OCI-M2 (cell line): ENCODE data around the gene MCM6.

Experiments
- DNase-seq: peaks from one replicate; lab custom pipeline; 2025; ENCODE audit not compliant: unreplicated experiment; lab: John Stamatoyannopoulos, UW

The MCM6 gene

DNA sequence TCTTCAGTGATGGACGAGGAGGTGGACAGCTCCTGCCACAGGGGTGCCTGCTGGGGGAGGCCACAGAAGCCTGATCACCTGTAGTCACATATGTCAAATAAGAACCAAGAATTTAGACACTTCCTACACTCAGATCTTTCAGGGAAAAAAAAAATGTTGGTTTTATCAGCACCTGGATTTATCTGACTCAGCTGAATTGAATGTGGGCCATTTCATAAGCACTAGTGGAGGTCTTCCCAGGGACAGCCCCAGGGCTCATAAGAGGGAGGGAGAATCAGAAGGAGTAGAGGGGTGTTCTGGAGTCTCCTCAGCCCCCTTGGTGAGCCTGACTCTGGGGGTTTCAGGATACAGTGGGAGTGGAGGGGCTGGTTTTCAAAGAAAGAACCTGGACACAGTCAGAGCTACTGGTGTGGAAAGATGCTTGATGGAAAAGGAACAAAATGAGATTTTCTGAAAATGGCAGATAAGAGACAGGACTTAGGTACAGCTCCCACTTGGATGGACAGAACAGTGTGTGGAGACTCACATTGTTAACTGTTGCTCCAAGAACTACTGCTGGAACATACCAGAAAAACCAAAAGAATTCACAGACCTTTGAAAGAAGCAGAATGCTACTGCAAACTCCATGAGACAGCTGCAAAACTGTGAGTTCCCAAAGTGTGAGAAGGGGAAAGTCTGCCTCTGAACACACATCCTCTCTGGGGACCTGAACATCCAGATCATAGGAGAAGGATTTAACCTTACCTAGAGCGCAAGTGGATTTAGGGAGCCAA lies 84.6 kb downstream of the MCM6 start:
- DNase-seq, result no peak

DNA sequence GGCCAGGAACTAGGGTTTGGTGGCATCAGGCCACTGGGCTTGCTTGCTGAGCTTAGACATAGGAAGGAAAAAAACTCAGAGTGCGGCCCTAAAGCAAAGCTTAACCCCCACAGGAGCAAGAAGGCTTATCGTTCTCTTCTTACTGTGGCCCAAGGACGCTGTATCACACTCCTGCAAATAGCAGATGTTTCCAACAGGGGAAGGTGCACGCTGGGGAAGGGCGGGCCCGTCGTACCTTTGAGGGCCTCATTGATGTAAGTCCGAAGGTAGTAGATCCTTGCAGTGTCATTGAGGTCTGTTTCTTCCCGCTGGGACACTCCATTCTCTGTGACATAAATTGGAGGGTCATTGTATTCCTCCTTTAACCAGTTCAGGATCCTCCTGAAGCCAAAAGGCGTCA lies 85.8 kb downstream of the MCM6 start:
- no peak for DNase-seq
